NB4 (cell line): Measurements from ENCODE around the gene MAPK14.

ENCODE experiments used
- DNase-seq: peaks from one replicate; pipeline ENCODE4 v3.0.0; 2010; ENCODE audit warnings: low read depth
- H3K4me3 ChIP-seq: one replicate; pipeline ENCODE4 v1.5.1; 2011; ENCODE audit warnings: mild to moderate bottlenecking, low read depth, low read length, moderate library complexity
- MYC ChIP-seq: IDR thresholded peaks from 2 replicates; pipeline ENCODE4 v1.6.1; 2011; ENCODE audit warnings: low read depth, low read length
- POLR2A ChIP-seq: IDR thresholded peaks from 2 replicates; pipeline ENCODE4 v1.6.1; 2011; ENCODE audit warnings: mild to moderate bottlenecking; ENCODE audit not compliant: insufficient read length; ENCODE audit errors: extremely low read depth
- TF ChIP-seq, protein P1 (sequence below): IDR thresholded peaks from one replicate; pipeline ENCODE4 v1.5.1; 2012; ENCODE audit warnings: low read depth, low read length
- TF ChIP-seq, protein P2 (sequence below): IDR thresholded peaks from 2 replicates; pipeline ENCODE4 v1.6.1; 2011; ENCODE audit warnings: low read depth, low read length

The MAPK14 gene

DNA sequence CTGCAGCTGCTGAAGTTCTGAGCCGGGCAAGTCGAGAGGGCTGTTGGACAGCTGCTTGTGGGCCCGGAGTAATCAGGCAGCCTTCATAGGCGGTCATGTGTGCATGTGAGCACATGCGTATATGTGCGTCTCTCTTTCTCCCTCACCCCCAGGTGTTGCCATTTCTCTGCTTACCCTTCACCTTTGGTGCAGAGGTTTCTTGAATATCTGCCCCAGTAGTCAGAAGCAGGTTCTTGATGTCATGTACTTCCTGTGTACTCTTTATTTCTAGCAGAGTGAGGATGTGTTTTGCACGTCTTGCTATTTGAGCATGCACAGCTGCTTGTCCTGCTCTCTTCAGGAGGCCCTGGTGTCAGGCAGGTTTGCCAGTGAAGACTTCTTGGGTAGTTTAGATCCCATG, 81.5 kb downstream of the MAPK14 start:
- TF ChIP-seq, protein P1, sequence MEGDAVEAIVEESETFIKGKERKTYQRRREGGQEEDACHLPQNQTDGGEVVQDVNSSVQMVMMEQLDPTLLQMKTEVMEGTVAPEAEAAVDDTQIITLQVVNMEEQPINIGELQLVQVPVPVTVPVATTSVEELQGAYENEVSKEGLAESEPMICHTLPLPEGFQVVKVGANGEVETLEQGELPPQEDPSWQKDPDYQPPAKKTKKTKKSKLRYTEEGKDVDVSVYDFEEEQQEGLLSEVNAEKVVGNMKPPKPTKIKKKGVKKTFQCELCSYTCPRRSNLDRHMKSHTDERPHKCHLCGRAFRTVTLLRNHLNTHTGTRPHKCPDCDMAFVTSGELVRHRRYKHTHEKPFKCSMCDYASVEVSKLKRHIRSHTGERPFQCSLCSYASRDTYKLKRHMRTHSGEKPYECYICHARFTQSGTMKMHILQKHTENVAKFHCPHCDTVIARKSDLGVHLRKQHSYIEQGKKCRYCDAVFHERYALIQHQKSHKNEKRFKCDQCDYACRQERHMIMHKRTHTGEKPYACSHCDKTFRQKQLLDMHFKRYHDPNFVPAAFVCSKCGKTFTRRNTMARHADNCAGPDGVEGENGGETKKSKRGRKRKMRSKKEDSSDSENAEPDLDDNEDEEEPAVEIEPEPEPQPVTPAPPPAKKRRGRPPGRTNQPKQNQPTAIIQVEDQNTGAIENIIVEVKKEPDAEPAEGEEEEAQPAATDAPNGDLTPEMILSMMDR, result no peak
- no peak for TF ChIP-seq POLR2A
- DNase-seq, result no peak
- no peak overlapping the region for H3K4me3 ChIP-seq

DNA sequence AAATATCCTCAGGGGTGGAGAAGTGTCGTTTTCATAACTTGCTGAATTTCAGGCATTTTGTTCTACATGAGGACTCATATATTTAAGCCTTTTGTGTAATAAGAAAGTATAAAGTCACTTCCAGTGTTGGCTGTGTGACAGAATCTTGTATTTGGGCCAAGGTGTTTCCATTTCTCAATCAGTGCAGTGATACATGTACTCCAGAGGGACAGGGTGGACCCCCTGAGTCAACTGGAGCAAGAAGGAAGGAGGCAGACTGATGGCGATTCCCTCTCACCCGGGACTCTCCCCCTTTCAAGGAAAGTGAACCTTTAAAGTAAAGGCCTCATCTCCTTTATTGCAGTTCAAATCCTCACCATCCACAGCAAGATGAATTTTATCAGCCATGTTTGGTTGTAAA, 82.4 kb downstream of the MAPK14 start:
- TF ChIP-seq, protein P2, sequence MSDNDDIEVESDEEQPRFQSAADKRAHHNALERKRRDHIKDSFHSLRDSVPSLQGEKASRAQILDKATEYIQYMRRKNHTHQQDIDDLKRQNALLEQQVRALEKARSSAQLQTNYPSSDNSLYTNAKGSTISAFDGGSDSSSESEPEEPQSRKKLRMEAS, result no peak
- TF ChIP-seq POLR2A (no peak), MYC (no peak)
- TF ChIP-seq, protein P1, result no peak
- DNase-seq, result no peak
- H3K4me3 ChIP-seq, result no peak overlapping the region

DNA sequence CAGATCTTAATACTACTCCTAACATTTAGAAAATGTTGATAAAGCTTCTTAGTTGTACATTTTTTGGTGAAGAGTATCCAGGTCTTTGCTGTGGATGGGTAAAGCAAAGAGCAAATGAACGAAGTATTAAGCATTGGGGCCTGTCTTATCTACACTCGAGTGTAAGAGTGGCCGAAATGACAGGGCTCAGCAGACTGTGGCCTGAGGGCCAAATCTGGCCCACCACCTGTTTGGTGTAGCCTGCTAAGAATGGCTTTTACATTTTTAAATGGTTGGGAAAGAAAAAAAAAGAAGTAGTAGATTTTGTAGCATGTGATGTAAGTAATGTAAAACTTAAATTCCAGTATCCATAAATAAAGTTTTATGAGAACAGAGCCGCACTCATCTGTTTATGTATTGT, 83.3 kb downstream of the MAPK14 start:
- no peak overlapping the region for H3K4me3 ChIP-seq
- TF ChIP-seq MYC (no peak), POLR2A (no peak)
- TF ChIP-seq, protein P2, result no peak
- TF ChIP-seq, protein P1, result no peak
- no peak for DNase-seq

DNA sequence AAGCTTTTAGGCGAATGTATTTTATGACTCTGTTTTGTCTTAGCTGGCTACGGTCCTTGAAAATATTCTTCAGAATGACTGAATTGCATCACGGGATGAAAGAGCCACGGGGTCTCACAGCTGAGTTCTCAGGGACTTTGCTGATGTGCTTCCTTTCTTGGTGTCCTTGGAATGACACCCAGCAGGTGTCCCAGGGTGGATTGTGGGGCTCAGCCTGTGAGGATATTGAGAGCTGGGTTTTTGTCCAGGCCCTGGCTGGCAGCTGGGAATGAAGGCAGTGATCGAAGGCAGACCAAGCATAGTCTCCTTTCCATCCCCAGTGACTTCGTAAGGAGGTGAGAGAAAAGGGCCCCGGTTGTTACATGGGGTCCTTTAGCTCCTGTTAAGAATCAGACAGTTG, 83.9 kb downstream of the MAPK14 start:
- no peak for DNase-seq
- no peak for TF ChIP-seq POLR2A
- TF ChIP-seq, protein P1, result no peak
- TF ChIP-seq, protein P2, result no peak
- no peak for TF ChIP-seq MYC

DNA sequence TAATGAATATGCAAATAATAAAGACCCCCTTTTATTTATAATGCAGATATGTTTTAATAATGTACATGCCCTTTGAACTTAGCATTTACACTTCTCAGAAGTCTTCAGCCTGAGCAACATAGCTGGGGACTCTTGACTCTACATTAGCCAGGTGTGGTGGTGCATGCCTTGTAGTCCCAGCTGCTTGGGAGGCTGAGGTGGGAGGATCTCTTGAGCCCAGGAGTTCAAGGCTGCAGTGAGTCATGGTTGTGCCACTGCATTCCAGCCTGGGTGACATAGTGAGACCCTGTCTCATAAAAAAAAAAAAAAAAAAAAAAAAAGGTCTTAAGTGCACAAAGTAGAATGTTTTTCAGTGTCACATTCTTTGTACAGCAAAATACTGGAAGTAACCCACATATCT, 85.4 kb downstream of the MAPK14 start:
- DNase-seq, result no peak
- TF ChIP-seq MYC (no peak), POLR2A (no peak)
- TF ChIP-seq, protein P2, result no peak
- TF ChIP-seq, protein P1, result no peak
- no peak overlapping the region for H3K4me3 ChIP-seq

More for the DNA sequence above, 83.9 kb downstream of the MAPK14 start:
- H3K4me3 ChIP-seq, result no peak overlapping the region

DNA sequence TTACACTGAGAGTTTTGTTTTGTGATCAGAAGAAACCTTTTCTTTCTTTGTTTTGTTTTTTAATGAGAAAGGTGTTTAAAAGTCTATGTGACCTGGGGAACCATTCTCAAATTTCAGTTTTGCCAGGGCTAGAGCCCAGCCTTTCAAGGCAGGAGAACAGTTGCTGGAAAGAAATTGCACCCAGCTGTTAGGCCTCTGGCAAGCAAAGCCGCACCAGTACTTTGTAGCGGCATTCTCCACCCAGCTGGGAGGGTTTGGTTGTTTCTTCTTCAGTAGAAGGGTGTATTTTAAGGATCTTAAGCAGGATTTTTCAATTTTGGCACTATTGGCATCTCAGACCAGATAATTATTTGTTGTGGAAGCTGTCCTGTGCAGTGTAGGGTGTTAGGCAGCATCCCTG, 86.1 kb downstream of the MAPK14 start:
- no peak overlapping the region for H3K4me3 ChIP-seq
- TF ChIP-seq, protein P1, result no peak
- TF ChIP-seq POLR2A, result no peak
- TF ChIP-seq, protein P2, result no peak
- no peak for TF ChIP-seq MYC
- no peak for DNase-seq
